ENCODE results near the gene SLC39A2. TPM values are rescaled to one million over a fixed set of nuclear protein-coding genes. Genes with fewer than 3 reads are reported as not detected.

SLC39A2 gene
- total RNA-seq, 2 experiments from 2014 or later: not detected

DNA sequence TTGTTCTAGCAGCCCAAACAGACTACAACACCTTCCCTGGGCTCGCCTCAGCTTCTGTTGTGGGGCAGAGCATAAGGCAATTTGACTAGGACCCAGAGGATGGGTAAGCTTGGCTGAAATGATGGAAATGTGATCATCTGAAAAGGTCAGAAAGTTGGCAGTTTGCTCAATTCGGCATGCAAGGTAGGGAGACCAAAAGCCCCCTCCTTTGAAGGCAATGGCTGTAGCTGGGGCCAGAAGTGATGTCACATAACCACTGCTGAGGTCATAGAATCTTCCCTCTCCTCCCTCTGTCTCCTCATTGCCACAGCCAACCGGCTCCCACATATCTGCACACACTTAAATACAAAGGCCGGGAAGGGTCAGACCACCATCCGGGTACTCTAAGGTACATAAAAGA is 30.8 kb downstream of the SLC39A2 start, which contains the start of gene TPPP2:
Gene TPPP2 (plus strand): TSS at position 301 of the 400 bp plus-strand sequence. CDS start 365 bp downstream, outside the sequence.
- Mint-ChIP-seq H3K4me1 (ENCODE audit: low read depth) (no peaks in the 10 kb centered on the region), H3K27ac (no peak within 1 kb of the TSS), H3K9me3 (no peaks in the 10 kb centered on the region), H3K27me3 (ENCODE audit: low read depth) (no peaks in the 10 kb centered on the region), H3K36me3 (ENCODE audit: low read depth) (no peaks in the 10 kb centered on the region), H3K4me3 (no peak within 1 kb of the TSS)
- no peak for DNase-seq
- CTCF ChIA-PET: interaction anchor here (0.8 to 7.4 kb wide), 2 partner anchors 16 to 63 kb away, joined by 3 to 68 read pairs; no protein-coding TSS in a partner anchor
- intact Hi-C loops (cut with micrococcal nuclease): no loop called here

GRCh38 chr14:21030531-21030930 is 31.4 kb downstream of the SLC39A2 start:
- no peaks in the 10 kb centered on the region for H3K9me3 Mint-ChIP-seq

GRCh38 chr14:21032326-21033132 is 33.4 kb downstream of the SLC39A2 start:
- Mint-ChIP-seq H3K27me3 (ENCODE audit: low read depth) (no peaks in the 10 kb centered on the region), H3K36me3 (ENCODE audit: low read depth) (no peaks in the 10 kb centered on the region), H3K4me3 (no peak overlapping the region), H3K4me1 (ENCODE audit: low read depth) (no peaks in the 10 kb centered on the region), H3K9me3 (no peaks in the 10 kb centered on the region), H3K27ac (no peak overlapping the region)
- DNase-seq: no peak
- CTCF ChIA-PET: interaction anchor here (1.3 to 7.4 kb wide), 4 partner anchors 12 to 72 kb away, joined by 3 to 68 read pairs (median 6); no protein-coding TSS in a partner anchor
- intact Hi-C loops (cut with micrococcal nuclease): no loop called here

More at GRCh38 chr14:21030531-21030930, 31.4 kb downstream of the SLC39A2 start:
- Mint-ChIP-seq H3K27me3 (ENCODE audit: low read depth) (no peaks in the 10 kb centered on the region), H3K27ac (no peak overlapping the region), H3K4me3 (no peak overlapping the region), H3K4me1 (ENCODE audit: low read depth) (no peaks in the 10 kb centered on the region), H3K36me3 (ENCODE audit: low read depth) (no peaks in the 10 kb centered on the region)
- intact Hi-C loops (cut with micrococcal nuclease): no loop called here
- CTCF ChIA-PET: interaction anchor here (0.8 to 7.4 kb wide), 2 partner anchors 17 to 62 kb away, joined by 3 to 68 read pairs; no protein-coding TSS in a partner anchor
- no peak for DNase-seq

DNA sequence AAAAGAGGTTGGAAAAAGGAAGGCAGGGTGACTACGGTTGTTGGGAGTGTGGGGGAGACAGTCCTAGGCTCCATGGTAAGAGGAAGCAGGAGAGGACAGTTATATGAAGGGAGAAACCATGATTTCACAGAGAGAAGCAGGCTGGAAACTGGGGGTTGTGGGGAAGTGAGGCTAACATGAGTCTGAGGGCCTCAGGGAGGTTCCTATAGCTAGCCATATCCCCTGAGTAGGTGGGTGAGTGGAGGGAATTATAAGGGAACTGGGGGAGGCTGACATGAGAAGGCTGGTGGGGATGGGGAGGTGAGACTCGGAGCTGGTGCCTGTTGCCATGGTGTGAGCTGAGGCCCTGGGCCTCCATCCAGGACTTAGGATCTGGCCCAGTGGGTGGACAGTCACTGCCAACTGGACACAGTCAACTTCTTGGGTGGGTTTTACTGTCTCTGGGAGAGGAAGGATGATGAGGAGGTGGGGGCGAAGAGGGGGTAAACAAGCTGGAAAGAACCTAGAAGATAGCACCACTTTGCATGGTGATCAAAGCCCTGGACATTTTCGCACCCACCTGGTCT is 34.1 kb downstream of the SLC39A2 start:
- no peak overlapping the region for H3K27ac Mint-ChIP-seq
- H3K36me3 Mint-ChIP-seq (ENCODE audit: low read depth): no peaks in the 10 kb centered on the region
- no peaks in the 10 kb centered on the region for H3K4me1 Mint-ChIP-seq (ENCODE audit: low read depth)
- intact Hi-C loops (cut with micrococcal nuclease): no loop called here
- no peak for DNase-seq
- CTCF ChIA-PET: interaction anchor here (1.6 to 7.4 kb wide), 2 partner anchors 19 to 72 kb away, joined by 5 to 68 read pairs; no protein-coding TSS in a partner anchor
- H3K4me3 Mint-ChIP-seq: no peak overlapping the region
- H3K27me3 Mint-ChIP-seq (ENCODE audit: low read depth): no peaks in the 10 kb centered on the region
- H3K9me3 Mint-ChIP-seq: no peaks in the 10 kb centered on the region

DNA sequence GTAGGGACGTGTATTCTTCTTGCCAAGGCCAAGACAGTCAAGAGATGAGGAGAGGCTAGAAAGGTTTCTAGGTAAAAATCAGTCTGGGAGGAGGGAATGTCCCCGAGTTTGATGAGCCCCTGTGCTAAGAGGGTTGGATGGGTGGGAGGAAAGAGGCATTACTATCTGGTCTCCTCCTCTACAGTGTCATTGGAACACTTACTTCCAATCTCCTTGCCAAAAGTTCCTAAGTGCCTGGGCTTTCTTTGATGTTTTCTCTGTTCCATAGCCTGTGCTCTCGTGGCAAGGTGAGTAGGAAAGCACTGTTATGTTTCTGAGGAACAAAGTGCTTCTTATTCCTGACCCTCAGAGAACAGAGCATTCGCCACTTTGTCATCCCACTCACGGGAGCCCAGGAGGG is 35.6 kb downstream of the SLC39A2 start, which contains the start of gene RNASE13:
Gene RNASE13 (minus strand): TSS at position 101 of the 400 bp plus-strand sequence. CDS start 519 bp downstream, outside the sequence.
- Mint-ChIP-seq H3K4me1 (ENCODE audit: low read depth) (no peaks in the 10 kb centered on the region), H3K9me3 (no peaks in the 10 kb centered on the region), H3K36me3 (ENCODE audit: low read depth) (no peaks in the 10 kb centered on the region), H3K27ac (no peak within 1 kb of the TSS), H3K4me3 (no peak within 1 kb of the TSS), H3K27me3 (ENCODE audit: low read depth) (no peaks in the 10 kb centered on the region)
- DNase-seq: no peak
- CTCF ChIA-PET: interaction anchor here (0.6 to 7.4 kb wide), 4 partner anchors 21 to 70 kb away, joined by 4 to 68 read pairs (median 4); no protein-coding TSS in a partner anchor
- intact Hi-C loops (cut with micrococcal nuclease): no loop called here

DNA sequence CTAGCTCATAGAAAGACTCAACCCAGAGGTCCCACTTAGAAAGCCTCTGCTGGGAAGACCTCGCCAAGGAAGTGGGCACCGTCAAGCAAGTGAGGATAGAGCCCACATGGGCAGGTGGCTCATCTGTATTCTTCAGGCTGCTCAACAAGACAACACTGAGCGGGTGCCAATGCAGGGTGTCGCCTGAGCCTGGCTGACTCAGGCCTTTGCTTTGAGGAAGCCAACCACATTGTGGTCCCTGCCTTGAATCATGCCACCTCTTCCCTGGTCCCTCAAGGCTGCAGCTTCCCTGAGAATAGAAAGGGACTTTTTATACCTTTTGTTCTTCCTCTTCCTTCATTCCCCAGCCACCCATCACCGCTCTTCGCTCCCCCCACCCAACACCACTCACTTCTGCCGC is 37.7 kb downstream of the SLC39A2 start:
- Mint-ChIP-seq H3K27me3 (ENCODE audit: low read depth) (no peaks in the 10 kb centered on the region), H3K36me3 (ENCODE audit: low read depth) (no peaks in the 10 kb centered on the region), H3K4me3 (no peak overlapping the region), H3K9me3 (no peaks in the 10 kb centered on the region), H3K4me1 (ENCODE audit: low read depth) (no peaks in the 10 kb centered on the region), H3K27ac (no peak overlapping the region)
- DNase-seq: no peak
- intact Hi-C loops (cut with micrococcal nuclease): no loop called here
- CTCF ChIA-PET: interaction anchor here (1.2 to 7.4 kb wide), 4 partner anchors 11 to 68 kb away, joined by 3 to 68 read pairs (median 4); no protein-coding TSS in a partner anchor

DNA sequence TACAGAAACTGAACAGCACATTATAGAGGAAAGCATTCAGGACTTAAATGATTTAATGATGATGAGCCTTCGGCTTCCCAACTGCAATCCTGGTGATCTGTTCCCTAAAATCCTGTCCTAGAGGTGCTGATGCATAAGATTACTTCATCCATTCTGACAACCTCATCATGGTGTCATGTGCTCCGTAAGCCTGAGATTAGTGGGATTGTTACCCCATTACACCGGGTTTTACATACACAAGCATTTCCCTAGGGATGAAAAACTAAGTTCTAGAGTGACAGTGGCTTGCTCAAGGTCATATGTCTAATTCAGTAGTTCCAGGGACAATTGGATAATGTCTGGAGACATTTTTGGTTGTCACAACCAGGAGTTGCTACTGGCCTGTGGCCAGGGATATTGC is 38.1 kb downstream of the SLC39A2 start:
- H3K27me3 Mint-ChIP-seq (ENCODE audit: low read depth): peaks cover 2% of the 10 kb centered on the region
- CTCF ChIA-PET: interaction anchor here (1.4 kb wide), 1 partner anchor 67 kb away, joined by 3 read pairs; no protein-coding TSS in a partner anchor

DNA sequence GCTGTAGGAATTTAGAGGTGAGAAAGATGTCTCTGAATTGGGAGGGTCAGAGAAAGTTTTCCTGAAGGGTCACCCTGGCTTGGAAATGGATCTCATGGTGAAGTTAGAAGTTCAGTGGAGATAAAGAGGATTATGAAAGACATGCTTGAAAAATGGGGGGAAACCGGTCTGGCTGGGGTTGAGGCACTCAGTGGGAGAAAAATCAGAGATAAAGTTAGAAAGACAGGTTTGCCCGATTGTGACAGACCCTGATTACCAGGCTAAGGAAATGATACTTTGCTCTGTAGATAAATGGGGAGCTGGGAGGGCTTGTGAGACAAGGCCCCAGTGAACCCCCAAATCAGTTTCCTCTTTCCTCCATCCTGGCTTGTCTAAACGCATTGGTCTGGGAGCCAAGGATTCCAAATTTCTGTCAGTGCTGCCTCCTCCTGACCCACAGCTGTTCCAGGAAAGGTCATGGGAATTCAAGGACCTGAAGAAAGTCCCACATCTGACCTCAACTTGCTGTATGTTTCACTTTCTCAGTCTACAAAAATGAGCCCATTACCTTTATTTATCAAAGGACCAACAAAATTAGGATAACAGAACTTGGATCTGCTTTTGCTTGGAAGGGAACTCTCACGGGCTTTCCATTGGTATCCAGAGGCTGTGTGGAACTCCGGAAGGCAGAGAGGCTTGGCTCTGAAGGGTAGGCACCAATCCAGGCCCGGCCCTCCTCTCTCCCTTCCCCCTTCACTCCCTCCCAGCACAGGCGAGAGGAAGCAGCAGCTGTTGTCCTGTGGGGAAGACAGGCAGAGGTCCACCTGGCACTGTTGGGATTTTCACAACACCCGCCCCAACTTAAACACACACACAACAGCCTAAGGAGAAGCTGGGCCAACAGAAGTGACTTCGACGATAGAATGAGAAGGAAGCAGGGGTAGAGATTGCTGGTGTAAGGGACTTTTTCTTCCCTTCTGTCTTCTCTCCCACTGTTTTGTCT is 39.6 kb downstream of the SLC39A2 start:
- Mint-ChIP-seq H3K9me3 (no peaks in the 10 kb centered on the region), H3K4me1 (ENCODE audit: low read depth) (no peaks in the 10 kb centered on the region), H3K36me3 (ENCODE audit: low read depth) (no peaks in the 10 kb centered on the region), H3K4me3 (no peak overlapping the region), H3K27ac (no peak overlapping the region), H3K27me3 (ENCODE audit: low read depth) (peaks cover 7% of the 10 kb centered on the region)
- CTCF ChIA-PET: interaction anchor here (0.8 to 7.2 kb wide), 4 partner anchors 25 to 67 kb away, joined by 3 to 147 read pairs (median 11); partner anchors contain the start of gene SLC39A2
- intact Hi-C loops (cut with micrococcal nuclease): no loop called here
- no peak for DNase-seq

More for the DNA sequence above, 38.1 kb downstream of the SLC39A2 start:
- Mint-ChIP-seq H3K27ac (no peak overlapping the region), H3K4me1 (ENCODE audit: low read depth) (no peaks in the 10 kb centered on the region), H3K36me3 (ENCODE audit: low read depth) (no peaks in the 10 kb centered on the region), H3K4me3 (no peak overlapping the region), H3K9me3 (no peaks in the 10 kb centered on the region)
- no peak for DNase-seq
- intact Hi-C loops (cut with micrococcal nuclease): no loop called here

DNA sequence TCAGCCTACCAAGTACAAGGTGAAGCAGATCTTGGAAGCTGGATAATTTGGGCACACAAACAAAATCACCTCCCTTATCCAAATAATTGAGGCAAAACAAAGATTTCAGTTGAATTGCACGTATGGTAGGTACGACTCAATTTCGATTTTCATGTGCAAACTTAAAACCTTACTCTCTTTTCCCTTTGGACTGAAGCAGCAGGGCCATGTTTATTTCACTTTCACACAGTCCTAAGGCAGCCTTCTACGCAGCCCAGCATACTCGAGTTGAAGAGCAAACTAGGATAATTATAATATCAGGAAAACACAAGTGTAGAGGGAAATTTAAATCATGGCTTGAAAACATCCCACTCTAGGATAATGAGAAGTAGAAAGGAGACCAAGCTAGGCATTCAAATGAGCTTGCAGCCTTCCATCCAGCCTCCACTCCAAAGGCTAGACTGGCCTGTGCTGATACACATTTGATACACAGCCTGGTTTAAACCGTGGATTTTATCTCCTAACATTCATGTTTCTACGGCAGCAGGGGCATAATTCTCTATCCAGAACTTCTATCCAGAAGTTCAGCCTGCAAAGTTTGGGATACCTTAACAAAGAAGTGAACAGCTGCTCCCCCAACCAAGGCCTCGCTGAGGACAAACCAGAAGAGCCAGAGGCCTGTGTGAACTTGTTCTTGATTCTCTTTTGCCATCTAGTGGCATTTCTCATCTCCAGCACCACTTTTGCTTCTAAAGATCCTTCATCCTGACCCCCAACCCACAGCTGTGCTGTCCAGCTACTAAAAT is 40.7 kb downstream of the SLC39A2 start:
- H3K27ac Mint-ChIP-seq: no peak overlapping the region
- peak; percentile 27 for DNase-seq

GRCh38 chr14:21040370-21040925 is 41.4 kb downstream of the SLC39A2 start:
- CTCF ChIA-PET: interaction anchor here (0.6 to 7.2 kb wide), 15 partner anchors 17 to 394 kb away, joined by 3 to 147 read pairs (median 4); partner anchors contain the start of gene SLC39A2
- H3K36me3 Mint-ChIP-seq (ENCODE audit: low read depth): no peaks in the 10 kb centered on the region
- no peak overlapping the region for H3K4me3 Mint-ChIP-seq
- H3K27ac Mint-ChIP-seq: no peak overlapping the region
- no peak for DNase-seq
- no peaks in the 10 kb centered on the region for H3K9me3 Mint-ChIP-seq
- intact Hi-C loops (cut with micrococcal nuclease): loop anchor here (1.0 kb wide), 3 partner anchors 26 to 183 kb away; no protein-coding TSS in a partner anchor
- peaks cover 8% of the 10 kb centered on the region for H3K4me1 Mint-ChIP-seq (ENCODE audit: low read depth)
- H3K27me3 Mint-ChIP-seq (ENCODE audit: low read depth): peaks cover 9% of the 10 kb centered on the region

More for the DNA sequence above, 40.7 kb downstream of the SLC39A2 start:
- Mint-ChIP-seq H3K27me3 (ENCODE audit: low read depth) (peaks cover 9% of the 10 kb centered on the region), H3K4me3 (no peak overlapping the region), H3K4me1 (ENCODE audit: low read depth) (peaks cover 7% of the 10 kb centered on the region), H3K36me3 (ENCODE audit: low read depth) (no peaks in the 10 kb centered on the region), H3K9me3 (no peaks in the 10 kb centered on the region)
- CTCF ChIA-PET: interaction anchor here (0.6 to 7.2 kb wide), 15 partner anchors 17 to 69 kb away, joined by 3 to 147 read pairs (median 4); partner anchors contain the start of gene SLC39A2
- intact Hi-C loops (cut with micrococcal nuclease): loop anchor here (1.0 kb wide), 3 partner anchors 25 to 182 kb away; no protein-coding TSS in a partner anchor
